Right renal pelvis (tissue), 4 donors: ENCODE results near the gene UTS2. TPM values are rescaled to one million over a fixed set of nuclear protein-coding genes. Genes with fewer than 3 reads are reported as not detected.

Experiments used
- DNase-seq, 4 donors: peaks; one replicate each; pipeline ENCODE4 v3.0.0-alpha.2; 2013; ENCODE audit warnings: low read depth in 4 of 4, low spot score in 3 of 4, missing footprints in 1 of 4
- polyA plus RNA-seq, 4 donors: library from polyadenylated mRNA; unstranded; fragments of 120-200 nt; gene quantifications; one replicate each; pipeline ENCODE4 v1.2.1, GENCODE V29; 2013; ENCODE audit not compliant: insufficient read length in 4 of 4

Gene UTS2, protein sequence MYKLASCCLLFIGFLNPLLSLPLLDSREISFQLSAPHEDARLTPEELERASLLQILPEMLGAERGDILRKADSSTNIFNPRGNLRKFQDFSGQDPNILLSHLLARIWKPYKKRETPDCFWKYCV
- under 1 TPM in 3 of 4 donors, not detected in 1; 0.16 to 0.37 (median 0.28) TPM for polyA plus RNA-seq

- DNase-seq, result no peak
Measured at GRCh38 chr1:7852804-7853683, at the start of gene UTS2. UTS2 (minus strand) TSS chr1:7853065; CDS start chr1:7853003, 62 bp downstream.

DNA sequence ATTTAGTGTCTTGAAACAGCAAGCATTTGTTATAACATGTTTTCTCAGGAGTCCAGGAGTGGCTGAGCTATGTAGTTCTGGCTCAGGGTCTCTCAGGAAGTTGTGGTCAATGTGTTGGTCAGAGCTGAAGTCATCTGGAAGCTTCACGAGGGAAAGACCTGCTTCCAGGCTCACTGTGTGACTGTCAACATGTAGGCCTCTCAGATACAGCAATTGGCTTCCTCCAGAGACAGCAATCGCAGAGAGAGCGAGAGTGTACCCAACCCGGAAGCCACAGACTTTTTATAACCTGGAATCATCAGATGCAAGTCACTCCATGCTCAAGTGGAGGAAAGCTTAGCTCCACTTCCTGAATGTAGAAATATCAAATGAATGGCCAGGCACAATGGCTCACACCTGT is 46.9 kb upstream of the UTS2 start:
- DNase-seq, result no peak

DNA sequence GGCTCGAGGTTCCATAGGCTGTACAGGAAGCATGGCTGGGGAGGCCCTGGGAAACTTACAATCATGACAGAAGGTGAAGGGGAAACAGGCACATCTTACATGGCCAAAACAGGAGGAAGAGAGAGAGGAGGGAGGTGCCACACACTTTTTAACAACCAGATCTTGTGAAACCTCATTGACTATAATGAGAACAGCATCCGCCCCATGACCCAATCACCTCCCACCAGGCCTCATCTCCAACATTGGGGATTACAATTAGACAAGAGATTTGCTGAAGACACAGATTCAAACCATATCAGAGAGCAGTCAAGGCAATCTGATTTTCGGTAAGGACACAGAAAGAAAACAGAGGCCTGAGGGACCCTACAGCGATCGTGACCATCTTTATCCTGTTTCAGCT is 46.1 kb upstream of the UTS2 start:
- no peak for DNase-seq

DNA sequence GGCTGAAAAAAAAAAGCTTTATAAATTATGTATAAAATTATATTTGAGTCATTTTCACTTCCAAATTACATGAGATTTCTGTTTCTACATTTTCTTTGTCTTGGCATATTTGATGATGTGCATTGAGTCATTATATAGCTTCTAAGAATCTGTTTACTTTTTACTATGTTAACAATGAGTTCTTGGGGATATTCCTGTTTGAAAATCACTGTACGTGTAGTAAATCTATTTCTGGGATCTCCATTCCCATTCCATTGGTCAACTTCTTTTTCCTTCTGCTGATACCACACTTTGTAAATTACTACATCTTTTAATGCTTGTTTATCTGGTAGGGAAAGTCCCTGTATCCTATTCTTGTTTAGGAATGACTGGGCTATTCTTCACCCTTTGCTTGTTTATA is 44.1 kb upstream of the UTS2 start:
- no peak for DNase-seq

DNA sequence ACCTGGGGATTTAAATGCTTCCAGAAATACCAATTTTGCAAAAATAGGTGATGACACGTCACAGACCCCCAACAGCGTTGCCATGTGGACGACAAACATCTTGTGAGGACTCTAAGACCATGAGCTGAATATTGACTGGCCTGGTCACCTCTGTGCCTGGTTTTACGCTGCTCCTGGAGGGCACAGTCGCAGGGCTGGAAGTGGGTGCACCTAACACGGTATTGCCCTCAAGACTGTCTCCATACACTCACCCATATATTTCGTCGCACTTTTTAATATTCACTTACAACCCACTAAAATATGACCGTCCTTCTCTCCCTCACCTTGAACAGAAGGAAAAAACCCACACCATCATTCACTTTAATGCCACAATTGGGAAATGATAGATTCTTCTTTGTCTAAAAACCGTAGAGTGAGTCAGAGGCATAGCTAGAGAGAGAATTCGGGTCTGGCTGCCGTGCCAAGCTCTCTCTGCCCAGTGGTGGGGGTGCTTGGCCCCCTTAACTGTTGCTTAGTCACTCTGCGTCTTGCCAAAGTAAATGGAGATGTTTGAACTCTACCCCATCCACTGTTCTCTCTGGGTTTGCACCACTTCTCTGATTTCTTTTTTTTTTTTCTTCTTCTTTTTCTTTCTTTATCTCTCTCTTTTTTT is 40.8 kb upstream of the UTS2 start:
- no peak for DNase-seq

GRCh38 chr1:7891804-7892203 is 38.9 kb upstream of the UTS2 start:
- no peak for DNase-seq

GRCh38 chr1:7890853-7891252 is 38.0 kb upstream of the UTS2 start:
- no peak for DNase-seq

- no peak for DNase-seq
Measured at GRCh38 chr1:7888248-7889081, 35.6 kb upstream of the UTS2 start.

DNA sequence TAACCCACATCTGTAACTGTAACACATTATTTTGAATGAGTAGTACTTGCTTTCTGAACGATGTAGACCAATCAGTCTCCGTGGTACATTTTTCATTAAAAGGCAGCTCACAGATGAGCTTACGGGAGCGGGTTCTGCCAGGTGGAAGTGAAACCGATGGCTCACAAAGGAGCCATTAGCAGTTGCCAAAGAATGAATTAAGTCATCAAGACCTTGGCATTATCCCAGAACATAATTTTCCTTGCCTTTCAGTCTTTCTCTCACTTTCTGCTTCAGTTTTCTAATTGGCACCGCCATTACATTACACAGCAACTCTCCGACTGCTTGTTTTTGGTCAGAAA is 33.5 kb upstream of the UTS2 start:
- no peak for DNase-seq

- DNase-seq, result no peak
Measured at GRCh38 chr1:7885513-7886404, 32.9 kb upstream of the UTS2 start.

- DNase-seq, result no peak
Measured at GRCh38 chr1:7884757-7885156, 31.9 kb upstream of the UTS2 start.

GRCh38 chr1:7879228-7879627 is 26.4 kb upstream of the UTS2 start:
- no peak for DNase-seq

DNA sequence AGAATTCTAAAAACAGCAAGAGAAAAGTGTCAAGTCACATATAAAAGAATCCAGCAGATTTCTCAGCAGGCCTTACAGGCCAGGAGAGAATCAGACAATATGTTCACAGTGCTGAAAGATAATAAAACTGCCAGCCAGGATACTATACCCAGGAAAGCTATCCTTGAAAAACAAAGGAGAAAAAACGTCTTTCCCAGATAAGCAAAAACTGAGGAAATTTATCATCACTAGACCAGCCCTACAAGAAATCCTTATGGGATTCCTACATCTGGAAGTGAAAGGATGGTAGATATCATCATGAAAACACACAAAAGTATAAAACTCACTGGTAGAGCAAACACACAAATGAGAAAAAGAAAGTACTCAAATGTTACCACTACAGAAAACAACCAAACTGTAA is 25.2 kb upstream of the UTS2 start:
- DNase-seq, result no peak

- DNase-seq, result no peak
Measured at GRCh38 chr1:7873801-7874795, 21.2 kb upstream of the UTS2 start.

GRCh38 chr1:7871136-7871535 is 18.3 kb upstream of the UTS2 start:
- no peak for DNase-seq

DNA sequence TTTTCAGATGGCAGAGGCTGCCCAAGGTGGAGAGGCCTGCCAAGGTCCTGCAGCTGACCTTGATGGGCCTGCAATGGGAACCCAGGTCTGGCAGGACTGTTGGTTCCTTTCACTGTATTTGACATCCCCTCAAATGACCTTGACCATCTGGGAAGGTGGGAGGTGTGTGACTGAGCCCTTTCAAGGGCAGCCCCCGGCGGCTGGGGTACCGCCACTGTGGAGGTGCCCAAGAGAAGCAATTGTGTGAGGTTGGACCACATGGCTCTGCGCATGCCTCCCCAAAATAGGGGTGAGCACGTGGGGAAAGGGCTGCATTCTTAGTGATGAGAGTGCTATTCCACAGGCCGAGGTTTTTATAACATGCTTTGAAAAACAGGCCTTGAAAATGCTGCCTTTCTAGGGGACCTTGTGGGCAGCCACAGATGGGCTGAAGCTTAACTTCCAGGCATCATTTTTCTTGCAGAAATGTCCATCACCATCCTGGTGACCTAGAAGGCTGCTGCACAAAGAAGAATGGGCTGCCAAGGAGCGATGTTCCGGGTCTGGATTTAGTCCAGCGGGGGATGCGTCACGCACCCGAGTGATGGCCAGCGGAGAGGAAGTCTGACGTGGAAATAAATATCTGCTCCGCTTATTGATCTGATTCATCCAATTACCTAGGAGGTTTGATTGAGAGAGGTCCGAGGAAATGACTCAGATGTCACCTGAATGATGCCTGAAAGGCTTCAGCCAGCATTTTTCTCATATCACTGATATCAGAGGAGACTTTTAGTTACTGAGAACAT is 16.5 kb upstream of the UTS2 start:
- no peak for DNase-seq

GRCh38 chr1:7868070-7868780 is 15.4 kb upstream of the UTS2 start:
- DNase-seq, result no peak
